ENCODE results near the gene IRF6.

The IRF6 gene

GRCh38 chr1:209784265-209785169, 21.4 kb downstream of the IRF6 start, which contains the start of gene C1orf74:
Gene C1orf74, minus strand, starts transcription at chr1:209784559. Its CDS starts 925 bp downstream, at chr1:209783634.
- Histone ChIP-seq H3K36me3 (ENCODE audit: control insufficient read depth, low read depth, low read length) (no peaks in the 10 kb centered on the region), H3K27me3 (ENCODE audit: control insufficient read depth, insufficient read depth, low read length) (peaks cover 42% of the 10 kb centered on the region), H3K27ac (ENCODE audit: low read length) (peak within 1 kb of the TSS; percentile 47)

GRCh38 chr1:209783386-209783785, 22.6 kb downstream of the IRF6 start:
- H3K36me3 ChIP-seq (ENCODE audit: control insufficient read depth, low read depth, low read length): no peaks in the 10 kb centered on the region
- H3K27ac ChIP-seq (ENCODE audit: low read length): no peak overlapping the region
- H3K9me3 ChIP-seq (ENCODE audit: control insufficient read depth, low read depth, low read length): peaks cover 4% of the 10 kb centered on the region
- H3K4me1 ChIP-seq (ENCODE audit: control insufficient read depth, low read depth, low read length): peaks cover 5% of the 10 kb centered on the region
- H3K4me3 ChIP-seq (ENCODE audit: low read length): peak overlapping the region; percentile 93
- peaks cover 31% of the 10 kb centered on the region for H3K27me3 ChIP-seq (ENCODE audit: control insufficient read depth, insufficient read depth, low read length)
- H3K9ac ChIP-seq (ENCODE audit: low read length): peak overlapping the region; percentile 87

More at GRCh38 chr1:209784265-209785169, 21.4 kb downstream of the IRF6 start, which contains the start of gene C1orf74:
- Histone ChIP-seq H3K4me3 (ENCODE audit: low read length) (peak within 1 kb of the TSS; percentile 93), H3K4me1 (ENCODE audit: control insufficient read depth, low read depth, low read length) (peaks cover 5% of the 10 kb centered on the region), H3K9ac (ENCODE audit: low read length) (peak within 1 kb of the TSS; percentile 87), H3K9me3 (ENCODE audit: control insufficient read depth, low read depth, low read length) (peaks cover 4% of the 10 kb centered on the region)

- no peak overlapping the region for H3K9ac ChIP-seq (ENCODE audit: low read length)
- H3K4me3 ChIP-seq (ENCODE audit: low read length): no peak overlapping the region
- H3K36me3 ChIP-seq (ENCODE audit: control insufficient read depth, low read depth, low read length): no peaks in the 10 kb centered on the region
- H3K27me3 ChIP-seq (ENCODE audit: control insufficient read depth, insufficient read depth, low read length): peaks cover 2% of the 10 kb centered on the region
- H3K4me1 ChIP-seq (ENCODE audit: control insufficient read depth, low read depth, low read length): peaks cover 5% of the 10 kb centered on the region
- peaks cover 4% of the 10 kb centered on the region for H3K9me3 ChIP-seq (ENCODE audit: control insufficient read depth, low read depth, low read length)
- H3K27ac ChIP-seq (ENCODE audit: low read length): no peak overlapping the region
Measured at GRCh38 chr1:209780268-209780667, 25.7 kb downstream of the IRF6 start.

- H3K4me1 ChIP-seq (ENCODE audit: control insufficient read depth, low read depth, low read length): no peaks in the 10 kb centered on the region
- peaks cover 1% of the 10 kb centered on the region for H3K27me3 ChIP-seq (ENCODE audit: control insufficient read depth, insufficient read depth, low read length)
- no peak overlapping the region for H3K9ac ChIP-seq (ENCODE audit: low read length)
- no peaks in the 10 kb centered on the region for H3K36me3 ChIP-seq (ENCODE audit: control insufficient read depth, low read depth, low read length)
- no peak overlapping the region for H3K27ac ChIP-seq (ENCODE audit: low read length)
- H3K9me3 ChIP-seq (ENCODE audit: control insufficient read depth, low read depth, low read length): no peaks in the 10 kb centered on the region
- H3K4me3 ChIP-seq (ENCODE audit: low read length): no peak overlapping the region
Measured at GRCh38 chr1:209778102-209778501, 27.8 kb downstream of the IRF6 start.

DNA sequence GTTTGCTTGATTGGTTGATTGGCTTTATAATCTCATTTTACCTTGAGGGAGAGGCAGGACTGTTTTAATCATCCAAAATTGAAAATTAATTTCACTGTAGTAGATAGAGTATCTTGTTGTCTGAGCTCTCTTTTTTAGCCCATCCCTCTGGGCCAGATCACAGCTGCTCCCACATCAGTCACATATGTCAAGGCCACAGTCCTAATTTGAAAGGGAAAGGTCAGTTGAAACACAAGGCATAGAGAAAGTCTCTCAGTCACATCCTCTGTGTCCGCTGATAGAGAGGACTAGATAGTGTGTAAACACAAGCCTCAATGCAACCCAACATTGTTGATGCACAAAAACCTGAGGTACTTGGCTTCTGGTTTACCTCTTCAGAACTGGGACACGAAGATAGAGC, 28.4 kb downstream of the IRF6 start:
- H3K4me1 ChIP-seq (ENCODE audit: control insufficient read depth, low read depth, low read length): no peaks in the 10 kb centered on the region
- H3K9ac ChIP-seq (ENCODE audit: low read length): no peak overlapping the region
- H3K4me3 ChIP-seq (ENCODE audit: low read length): no peak overlapping the region
- H3K27ac ChIP-seq (ENCODE audit: low read length): no peak overlapping the region
- no peaks in the 10 kb centered on the region for H3K9me3 ChIP-seq (ENCODE audit: control insufficient read depth, low read depth, low read length)
- H3K36me3 ChIP-seq (ENCODE audit: control insufficient read depth, low read depth, low read length): no peaks in the 10 kb centered on the region
- H3K27me3 ChIP-seq (ENCODE audit: control insufficient read depth, insufficient read depth, low read length): peaks cover 4% of the 10 kb centered on the region

DNA sequence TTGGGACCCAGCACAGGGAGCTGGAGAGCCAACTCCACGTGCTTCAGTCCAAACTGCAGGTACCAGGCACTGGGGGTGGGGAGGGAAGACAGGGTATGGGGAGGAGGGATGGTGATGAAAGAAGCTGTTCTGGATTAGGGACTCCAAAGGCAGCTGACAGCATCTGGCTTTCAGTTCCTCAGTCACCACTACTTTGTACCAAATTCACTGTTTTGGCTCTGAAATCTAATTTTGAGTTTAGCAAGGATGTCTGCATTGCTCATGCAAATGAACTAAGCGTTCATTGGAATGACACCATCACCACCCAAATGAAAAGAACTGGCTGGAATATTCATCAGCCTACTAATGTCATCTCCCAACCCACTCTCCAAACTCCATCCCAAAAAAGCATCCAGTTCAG, 30.3 kb downstream of the IRF6 start:
- H3K27me3 ChIP-seq (ENCODE audit: control insufficient read depth, insufficient read depth, low read length): peaks cover 4% of the 10 kb centered on the region
- no peak overlapping the region for H3K4me3 ChIP-seq (ENCODE audit: low read length)
- no peak overlapping the region for H3K27ac ChIP-seq (ENCODE audit: low read length)
- no peaks in the 10 kb centered on the region for H3K36me3 ChIP-seq (ENCODE audit: control insufficient read depth, low read depth, low read length)
- no peaks in the 10 kb centered on the region for H3K4me1 ChIP-seq (ENCODE audit: control insufficient read depth, low read depth, low read length)
- no peaks in the 10 kb centered on the region for H3K9me3 ChIP-seq (ENCODE audit: control insufficient read depth, low read depth, low read length)
- no peak overlapping the region for H3K9ac ChIP-seq (ENCODE audit: low read length)

- no peaks in the 10 kb centered on the region for H3K9me3 ChIP-seq (ENCODE audit: control insufficient read depth, low read depth, low read length)
- H3K36me3 ChIP-seq (ENCODE audit: control insufficient read depth, low read depth, low read length): no peaks in the 10 kb centered on the region
- H3K4me1 ChIP-seq (ENCODE audit: control insufficient read depth, low read depth, low read length): no peaks in the 10 kb centered on the region
- no peak overlapping the region for H3K27ac ChIP-seq (ENCODE audit: low read length)
- H3K27me3 ChIP-seq (ENCODE audit: control insufficient read depth, insufficient read depth, low read length): peaks cover 4% of the 10 kb centered on the region
- no peak overlapping the region for H3K4me3 ChIP-seq (ENCODE audit: low read length)
- no peak overlapping the region for H3K9ac ChIP-seq (ENCODE audit: low read length)
Measured at GRCh38 chr1:209774592-209774991, 31.4 kb downstream of the IRF6 start.

DNA sequence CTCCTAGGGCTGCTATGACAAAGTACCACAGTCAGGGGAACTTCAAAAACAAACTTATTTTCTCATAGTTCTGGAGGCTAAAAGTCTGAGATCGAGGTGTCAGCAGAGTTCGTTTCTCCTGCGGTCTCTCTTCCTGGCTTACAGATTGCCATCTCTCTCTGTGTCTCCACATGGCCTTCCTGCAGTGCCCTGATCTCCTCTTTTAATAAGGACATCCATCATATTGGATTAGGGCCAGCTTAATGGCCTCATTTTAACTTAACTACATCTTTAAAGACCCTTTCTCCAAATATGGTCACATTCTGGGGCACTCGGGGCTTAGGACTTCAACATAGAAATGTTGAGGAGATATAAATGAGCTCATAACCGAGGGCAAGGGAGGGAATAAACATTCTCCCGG, 33.8 kb downstream of the IRF6 start:
- Histone ChIP-seq H3K4me1 (ENCODE audit: control insufficient read depth, low read depth, low read length) (no peaks in the 10 kb centered on the region), H3K36me3 (ENCODE audit: control insufficient read depth, low read depth, low read length) (no peaks in the 10 kb centered on the region), H3K4me3 (ENCODE audit: low read length) (no peak overlapping the region), H3K9me3 (ENCODE audit: control insufficient read depth, low read depth, low read length) (no peaks in the 10 kb centered on the region), H3K27me3 (ENCODE audit: control insufficient read depth, insufficient read depth, low read length) (peaks cover 4% of the 10 kb centered on the region), H3K27ac (ENCODE audit: low read length) (no peak overlapping the region), H3K9ac (ENCODE audit: low read length) (no peak overlapping the region)

DNA sequence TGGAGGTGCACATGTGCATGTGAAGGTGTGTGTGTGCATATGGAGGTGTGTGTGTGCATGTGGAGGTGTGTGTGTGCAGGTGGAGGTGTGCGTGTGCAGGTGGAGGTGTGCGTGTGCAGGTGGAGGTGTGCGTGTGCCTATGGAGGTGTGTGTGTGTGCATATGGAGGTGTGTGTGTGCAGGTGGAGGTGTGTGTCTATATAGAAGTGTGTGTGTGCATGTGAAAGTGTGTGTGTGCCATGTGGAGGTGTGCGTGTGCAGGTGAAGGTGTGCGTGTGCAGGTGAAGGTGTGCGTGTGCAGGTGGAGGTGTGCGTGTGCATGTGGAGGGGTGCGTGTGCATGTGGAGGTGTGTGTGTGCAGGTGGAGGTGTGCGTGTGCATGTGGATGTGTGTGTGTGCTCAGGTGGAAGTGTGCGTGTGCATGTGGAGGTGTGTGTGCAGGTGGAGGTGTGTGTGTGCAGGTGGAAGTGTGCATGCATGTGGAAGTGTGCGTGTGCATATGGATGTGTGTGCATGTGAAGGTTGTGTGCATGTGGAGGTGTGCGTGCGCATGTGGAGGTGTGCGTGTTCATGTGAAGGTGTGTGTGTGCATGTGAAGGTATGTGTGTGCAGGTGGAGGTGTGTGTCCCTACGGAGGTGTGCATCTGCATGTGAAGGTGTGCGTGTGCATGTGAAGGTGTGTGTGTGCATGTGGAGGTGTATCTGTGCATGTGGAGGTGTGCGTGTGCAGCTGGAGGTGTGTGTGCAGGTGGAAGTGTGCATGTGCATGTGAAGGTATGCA, 35.1 kb downstream of the IRF6 start:
- Histone ChIP-seq H3K4me1 (ENCODE audit: control insufficient read depth, low read depth, low read length) (no peaks in the 10 kb centered on the region), H3K9ac (ENCODE audit: low read length) (no peak overlapping the region), H3K4me3 (ENCODE audit: low read length) (no peak overlapping the region), H3K9me3 (ENCODE audit: control insufficient read depth, low read depth, low read length) (no peaks in the 10 kb centered on the region), H3K36me3 (ENCODE audit: control insufficient read depth, low read depth, low read length) (no peaks in the 10 kb centered on the region), H3K27ac (ENCODE audit: low read length) (no peak overlapping the region), H3K27me3 (ENCODE audit: control insufficient read depth, insufficient read depth, low read length) (peaks cover 4% of the 10 kb centered on the region)

DNA sequence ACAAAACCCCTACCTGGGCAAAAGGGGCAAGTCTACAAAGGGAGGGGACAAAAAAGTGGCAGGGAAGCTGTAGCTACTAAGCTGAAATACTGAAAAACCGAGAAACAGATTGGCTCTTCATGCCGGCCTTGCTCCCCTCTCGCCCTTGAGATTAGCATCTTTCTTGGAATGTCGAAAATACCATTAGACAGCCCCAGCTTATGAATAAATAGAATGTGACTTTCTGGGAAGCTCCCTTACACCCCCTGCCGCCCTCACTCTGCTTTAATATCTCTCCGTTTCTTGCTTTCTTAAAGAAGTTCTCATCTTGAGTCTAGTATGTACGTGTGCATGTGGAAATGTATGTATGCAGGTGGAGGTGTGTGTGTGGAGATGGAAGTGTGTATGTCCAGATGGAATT, 36.0 kb downstream of the IRF6 start:
- no peaks in the 10 kb centered on the region for H3K36me3 ChIP-seq (ENCODE audit: control insufficient read depth, low read depth, low read length)
- no peaks in the 10 kb centered on the region for H3K4me1 ChIP-seq (ENCODE audit: control insufficient read depth, low read depth, low read length)
- H3K9me3 ChIP-seq (ENCODE audit: control insufficient read depth, low read depth, low read length): no peaks in the 10 kb centered on the region
- H3K9ac ChIP-seq (ENCODE audit: low read length): no peak overlapping the region
- H3K4me3 ChIP-seq (ENCODE audit: low read length): no peak overlapping the region
- H3K27me3 ChIP-seq (ENCODE audit: control insufficient read depth, insufficient read depth, low read length): peaks cover 4% of the 10 kb centered on the region
- H3K27ac ChIP-seq (ENCODE audit: low read length): no peak overlapping the region

GRCh38 chr1:209769171-209769904, 36.6 kb downstream of the IRF6 start:
- H3K4me1 ChIP-seq (ENCODE audit: control insufficient read depth, low read depth, low read length): no peaks in the 10 kb centered on the region
- no peaks in the 10 kb centered on the region for H3K36me3 ChIP-seq (ENCODE audit: control insufficient read depth, low read depth, low read length)
- no peak overlapping the region for H3K4me3 ChIP-seq (ENCODE audit: low read length)
- peaks cover 4% of the 10 kb centered on the region for H3K27me3 ChIP-seq (ENCODE audit: control insufficient read depth, insufficient read depth, low read length)
- H3K9ac ChIP-seq (ENCODE audit: low read length): no peak overlapping the region
- H3K27ac ChIP-seq (ENCODE audit: low read length): no peak overlapping the region
- no peaks in the 10 kb centered on the region for H3K9me3 ChIP-seq (ENCODE audit: control insufficient read depth, low read depth, low read length)
